CD14-positive monocyte (primary cell): Measurements from ENCODE around the gene HEPN1. TPM values are rescaled to one million over a fixed set of nuclear protein-coding genes. Genes with fewer than 3 reads are reported as not detected.

Experiments used
- DNase-seq, 3 donors: peaks; one replicate each; pipeline ENCODE4 v3.0.0-alpha.2; 2011 to 2022
- H2AFZ ChIP-seq: 2 replicates; pipeline ENCODE4 v1.6.0; 2012; ENCODE audit warnings: mild to moderate bottlenecking, low read depth, low read length, inconsistent platforms; ENCODE audit not compliant: insufficient read depth, poor library complexity, severe bottlenecking
- H3K27ac ChIP-seq, 2 donors: 1 replicate in 1 of 2; 2 replicates in 1 of 2; pipeline ENCODE4 v1.5.1; 2012 to 2013; ENCODE audit warnings: low read length in 2 of 2, control low read depth in 1 of 2, inconsistent platforms in 1 of 2, low read depth in 1 of 2, mild to moderate bottlenecking in 1 of 2
- H3K27me3 ChIP-seq, 2 donors: one replicate each; pipeline versions ENCODE4 v1.6.0 to v1.6.1; 2011 to 2013; ENCODE audit warnings: low read length in 2 of 2; ENCODE audit not compliant: control insufficient read depth in 2 of 2, insufficient read depth in 2 of 2
- H3K36me3 ChIP-seq, 2 donors: replicated peaks in 1 of 2; 1 replicate in 1 of 2; 2 replicates in 1 of 2; pipeline versions ENCODE4 v1.5.1 to v1.6.1; 2012 to 2013; ENCODE audit warnings: low read length in 2 of 2, control low read depth in 1 of 2, inconsistent platforms in 1 of 2, mild to moderate bottlenecking in 1 of 2; ENCODE audit not compliant: insufficient read depth in 2 of 2, control insufficient read depth in 1 of 2
- H3K4me1 ChIP-seq, 2 donors: 1 replicate in 1 of 2; 2 replicates in 1 of 2; pipeline versions ENCODE4 v1.5.1 to v1.6.1; 2012 to 2013; ENCODE audit warnings: low read length in 2 of 2, control low read depth in 1 of 2, inconsistent platforms in 1 of 2, mild to moderate bottlenecking in 1 of 2, moderate library complexity in 1 of 2; ENCODE audit not compliant: insufficient read depth in 2 of 2, control insufficient read depth in 1 of 2
- H3K4me2 ChIP-seq: replicated peaks from 2 replicates; pipeline ENCODE3; 2012; ENCODE audit warnings: low read length, moderate library complexity, mild to moderate bottlenecking; ENCODE audit not compliant: poor library complexity, severe bottlenecking; ENCODE audit errors: extremely low read depth
- H3K4me3 ChIP-seq, 3 experiments: fragments of 200-600 bp in 1 of 3; sonication (generic) in 1 of 3; replicated peaks in 1 of 3; 1 replicate in 2 of 3; 2 replicates in 1 of 3; pipeline ENCODE4 v1.5.1; 2011 to 2013; ENCODE audit warnings: low read length in 3 of 3, mild to moderate bottlenecking in 3 of 3, control low read depth in 2 of 3, low read depth in 2 of 3, inconsistent platforms in 1 of 3, moderate library complexity in 1 of 3
- H3K79me2 ChIP-seq: 2 replicates; pipeline ENCODE4 v1.6.0; 2012; ENCODE audit warnings: mild to moderate bottlenecking, control low read depth, inconsistent platforms, low read length, moderate library complexity; ENCODE audit not compliant: insufficient read depth
- H3K9ac ChIP-seq: 2 replicates; pipeline ENCODE4 v1.6.0; 2017; ENCODE audit warnings: low read length, mild to moderate bottlenecking; ENCODE audit not compliant: insufficient read depth, poor library complexity, severe bottlenecking
- H3K9me3 ChIP-seq, 2 donors: replicated peaks in 1 of 2; 1 replicate in 1 of 2; 2 replicates in 1 of 2; pipeline versions ENCODE4 v1.5.1 to v1.6.1; 2012 to 2013; ENCODE audit warnings: low read length in 2 of 2, control low read depth in 1 of 2; ENCODE audit not compliant: control insufficient read depth in 1 of 2, insufficient read depth in 1 of 2
- H4K20me1 ChIP-seq: 2 replicates; pipeline ENCODE4 v1.6.0; 2012; ENCODE audit warnings: mild to moderate bottlenecking, low read length, control low read depth, moderate library complexity; ENCODE audit not compliant: insufficient read depth
- H3K27ac Mint-ChIP-seq, 7 donors: one replicate each; pipeline ENCODE4 v1.8.0; 2020; ENCODE audit warnings: mild to moderate bottlenecking in 7 of 7, mixed read lengths in 7 of 7, moderate library complexity in 6 of 7, inconsistent platforms in 2 of 7
- H3K27me3 Mint-ChIP-seq, 3 donors: one replicate each; pipeline ENCODE4 v1.8.0; 2021 to 2022; ENCODE audit warnings: low read depth in 3 of 3, mild to moderate bottlenecking in 3 of 3, mixed read lengths in 3 of 3, moderate library complexity in 3 of 3, inconsistent platforms in 1 of 3
- H3K36me3 Mint-ChIP-seq, 2 donors: one replicate each; pipeline ENCODE4 v1.8.0; 2020; ENCODE audit warnings: mixed read lengths in 2 of 2, inconsistent platforms in 1 of 2, mild to moderate bottlenecking in 1 of 2
- H3K4me1 Mint-ChIP-seq: one replicate; pipeline ENCODE4 v1.8.0; 2020; ENCODE audit warnings: mild to moderate bottlenecking, mixed read lengths
- H3K4me3 Mint-ChIP-seq, 2 donors: one replicate each; pipeline ENCODE4 v1.8.0; 2020; ENCODE audit warnings: mild to moderate bottlenecking in 2 of 2, mixed read lengths in 2 of 2, moderate library complexity in 1 of 2
- H3K9me3 Mint-ChIP-seq, 7 donors: one replicate each; pipeline ENCODE4 v1.8.0; 2020 to 2022; ENCODE audit warnings: mixed read lengths in 7 of 7, mild to moderate bottlenecking in 6 of 7, moderate library complexity in 6 of 7, inconsistent platforms in 2 of 7
- WGBS: methylation state at CpG from one replicate; pipeline ENCODE4 v1.1.5; 2013; ENCODE audit warnings: missing lambda C conversion rate; ENCODE audit not compliant: insufficient coverage; 5-methylcytosine and 5-hydroxymethylcytosine counted together
- intact Hi-C, 2 donors: fragments of 100-400 bp; cut with micrococcal nuclease; formaldehyde crosslinking; loops; one replicate each; pipeline versions ENCODE4 v1.15.0 to v1.15.1; 2023
- polyA plus RNA-seq, 3 donors: library from polyadenylated mRNA; depleted of rRNA in 1 of 3; unstranded in 2 of 3; stranded (reverse) in 1 of 3; fragments of 300-500 nt in 2 of 3; fragments of >200 nt in 1 of 3; fragmentation: Illumina TruSeq in 2 of 3; gene quantifications; 1 replicate in 2 of 3; 2 replicates in 1 of 3; pipeline ENCODE4 v1.2.3, GENCODE V29; 2012 to 2021
- TF ChIP-seq, protein P1 (sequence below): fragments of 200-600 bp; IDR thresholded peaks from one replicate; pipeline ENCODE4 v1.8.0; 2022; ENCODE audit warnings: antibody characterized with exemption, mild to moderate bottlenecking

Gene HEPN1
- polyA plus RNA-seq, 3 donors = not detected

DNA sequence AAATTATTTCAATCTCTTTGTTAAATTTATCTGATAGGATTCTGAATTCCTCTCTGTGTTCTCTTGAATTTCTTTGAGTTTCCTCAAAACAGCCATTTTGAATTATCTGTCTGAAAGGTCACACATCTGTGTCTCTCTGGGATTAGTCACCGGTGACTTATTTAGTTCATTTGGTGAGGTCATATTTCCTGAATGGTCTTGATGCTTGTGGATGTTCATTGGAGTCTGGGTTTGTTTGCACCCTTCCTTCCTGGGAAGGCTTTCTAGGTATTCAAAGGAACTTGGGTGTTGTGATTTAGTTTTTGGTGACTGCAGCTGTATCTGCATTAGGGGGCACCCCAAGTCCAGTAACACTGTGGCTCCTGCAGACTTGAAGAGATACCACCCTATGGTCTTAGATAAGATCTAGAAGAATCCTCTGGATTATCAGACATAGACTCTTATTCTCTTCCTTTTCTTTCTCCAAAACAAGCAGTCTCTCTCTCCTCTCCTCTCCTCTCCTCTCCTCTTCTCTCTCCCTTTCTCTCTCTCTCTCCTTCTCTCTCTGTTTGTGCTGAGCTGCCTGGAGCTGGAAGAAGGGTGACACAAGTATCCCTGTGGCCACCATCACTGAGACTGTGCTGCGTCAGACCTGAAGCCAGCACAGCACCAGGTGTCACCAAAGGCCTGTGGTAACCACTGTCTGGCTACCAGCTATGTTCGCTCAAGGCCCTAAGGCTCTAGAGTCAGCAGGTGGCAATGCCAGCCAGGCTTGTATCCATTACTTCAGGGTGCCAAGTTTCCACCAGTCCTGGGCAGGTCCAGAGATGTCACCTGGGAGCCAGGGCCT lies 3.3 kb upstream of the HEPN1 start:
- Mint-ChIP-seq H3K4me3 (no peak overlapping the region), H3K27ac (peak overlapping the region in 2 of 7 donors; percentile 1 to 37), H3K27me3 (peaks cover 7 to 10% (median 9%) of the 10 kb centered on the region in 3 donors), H3K36me3 (no peaks in the 10 kb centered on the region), H3K4me1 (peaks cover 25% of the 10 kb centered on the region), H3K9me3 (peaks cover 6 to 24% (median 13%) of the 10 kb centered on the region in 7 donors)
- Histone ChIP-seq H3K4me3 (no peak overlapping the region), H2AFZ (no peak overlapping the region), H3K9me3 (peaks cover 8 to 12% of the 10 kb centered on the region in 2 donors), H3K4me1 (peaks cover 0 to 2% of the 10 kb centered on the region in 2 donors), H3K9ac (no peak overlapping the region), H4K20me1 (no peaks in the 10 kb centered on the region), H3K79me2 (no peaks in the 10 kb centered on the region), H3K27ac (no peak overlapping the region), H3K36me3 (no peaks in the 10 kb centered on the region), H3K27me3 (peaks cover 0 to 3% of the 10 kb centered on the region in 2 donors), H3K4me2 (no peak overlapping the region)
- DNase-seq = no peak
- 93% methylated on average over 3 of the region's 3 CpGs for WGBS
- TF ChIP-seq, protein P1, sequence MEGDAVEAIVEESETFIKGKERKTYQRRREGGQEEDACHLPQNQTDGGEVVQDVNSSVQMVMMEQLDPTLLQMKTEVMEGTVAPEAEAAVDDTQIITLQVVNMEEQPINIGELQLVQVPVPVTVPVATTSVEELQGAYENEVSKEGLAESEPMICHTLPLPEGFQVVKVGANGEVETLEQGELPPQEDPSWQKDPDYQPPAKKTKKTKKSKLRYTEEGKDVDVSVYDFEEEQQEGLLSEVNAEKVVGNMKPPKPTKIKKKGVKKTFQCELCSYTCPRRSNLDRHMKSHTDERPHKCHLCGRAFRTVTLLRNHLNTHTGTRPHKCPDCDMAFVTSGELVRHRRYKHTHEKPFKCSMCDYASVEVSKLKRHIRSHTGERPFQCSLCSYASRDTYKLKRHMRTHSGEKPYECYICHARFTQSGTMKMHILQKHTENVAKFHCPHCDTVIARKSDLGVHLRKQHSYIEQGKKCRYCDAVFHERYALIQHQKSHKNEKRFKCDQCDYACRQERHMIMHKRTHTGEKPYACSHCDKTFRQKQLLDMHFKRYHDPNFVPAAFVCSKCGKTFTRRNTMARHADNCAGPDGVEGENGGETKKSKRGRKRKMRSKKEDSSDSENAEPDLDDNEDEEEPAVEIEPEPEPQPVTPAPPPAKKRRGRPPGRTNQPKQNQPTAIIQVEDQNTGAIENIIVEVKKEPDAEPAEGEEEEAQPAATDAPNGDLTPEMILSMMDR = no peak
- intact Hi-C loops = no loop called here

DNA sequence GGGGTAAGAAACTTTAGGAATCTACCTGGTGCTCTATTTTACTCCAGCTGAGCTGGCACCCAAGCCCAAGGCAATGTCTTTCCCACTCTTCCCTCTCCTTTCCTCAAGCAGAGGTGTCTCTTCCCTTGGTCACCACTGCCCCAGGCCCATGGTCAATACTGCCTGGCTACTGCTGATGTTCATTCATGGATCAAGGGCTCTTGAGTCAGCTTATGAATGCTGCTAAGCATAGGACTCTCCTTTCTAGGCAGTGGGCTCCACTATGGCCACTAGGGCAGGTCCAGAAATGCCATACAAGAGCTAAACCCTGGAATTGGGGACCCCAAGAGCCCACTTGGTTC lies 2.7 kb upstream of the HEPN1 start:
- Histone ChIP-seq H4K20me1 (no peaks in the 10 kb centered on the region), H3K79me2 (no peaks in the 10 kb centered on the region), H2AFZ (no peak overlapping the region), H3K36me3 (no peaks in the 10 kb centered on the region), H3K4me2 (no peak overlapping the region), H3K4me1 (peaks cover 1 to 7% of the 10 kb centered on the region in 2 donors), H3K9ac (no peak overlapping the region), H3K27me3 (peaks cover 1 to 5% of the 10 kb centered on the region in 2 donors), H3K27ac (no peak overlapping the region), H3K9me3 (peaks cover 8 to 12% of the 10 kb centered on the region in 2 donors), H3K4me3 (no peak overlapping the region)
- Mint-ChIP-seq H3K4me1 (peaks cover 26% of the 10 kb centered on the region), H3K27ac (no peak overlapping the region), H3K36me3 (no peaks in the 10 kb centered on the region), H3K9me3 (peaks cover 4 to 20% (median 13%) of the 10 kb centered on the region in 7 donors), H3K27me3 (peaks cover 10 to 14% (median 10%) of the 10 kb centered on the region in 3 donors), H3K4me3 (no peak overlapping the region)
- DNase-seq = no peak
- intact Hi-C loops = no loop called here
- TF ChIP-seq, protein P1 = no peak
